Measurements from ENCODE around the gene DPM3. TPM values are rescaled to one million over a fixed set of nuclear protein-coding genes. Genes with fewer than 3 reads are reported as not detected.

The DPM3 gene
- total and polyA plus RNA-seq, 9 of the 15 experiments (the other 6 are each of a cell fraction or from before 2014, with no cell fraction given) = 3.7 to 120 (median 36.4) TPM

GRCh38 chr1:155127105-155127966 lies 13.0 kb downstream of the DPM3 start, which contains the start of gene EFNA1:
EFNA1 (plus strand) TSS chr1:155127876; CDS start chr1:155127978, 102 bp downstream.
- ATAC-seq (peak; percentile 86), DNase-seq (ENCODE audit: extremely low read depth in 1 of 4, low spot score in 3 of 4) (peak; percentile 65 to 78 (median 77)), FAIRE-seq (peak; percentile 51)
- H3K79me2 ChIP-seq (ENCODE audit: control insufficient read depth, insufficient read depth, low read length) = peaks cover 2% of the 10 kb centered on the region; the same call in 1 of the 3 replicates
- in situ Hi-C loops (cut with MboI) = no loop called here
- CTCF ChIA-PET (ENCODE audit: low intra/inter-chr PET ratio) = no interaction called here
- no peaks in the 10 kb centered on the region for H3K9me3 ChIP-seq (replicated peaks; ENCODE audit: control insufficient read depth, insufficient read depth, low read depth, low read length)
- peaks cover 40 to 57% of the 10 kb centered on the region in 2 experiments for H3K4me1 ChIP-seq (replicated peaks in 1 of 2; ENCODE audit: control insufficient read depth in 2 of 2, insufficient read depth in 2 of 2, low read length in 2 of 2)
- H3K36me3 ChIP-seq (ENCODE audit: control insufficient read depth, insufficient read depth, low read length) = 0 out of 3 replicates have a peak, but pooled peaks cover 5% of the 10 kb centered on the region
- H3K27ac ChIP-seq (ENCODE audit: extremely low read depth, low read depth, low read length) = peak within 1 kb of the TSS; percentile 34; the same call in 1 of the 3 replicates
- intact Hi-C loops (cut with micrococcal nuclease) = no loop called here
- no peaks in the 10 kb centered on the region for H4K20me1 ChIP-seq (replicated peaks; ENCODE audit: control insufficient read depth, insufficient read depth, low read length)
- H3K4me3 ChIP-seq = peak within 1 kb of the TSS; percentile 40
- no peaks in the 10 kb centered on the region for H3K27me3 ChIP-seq (ENCODE audit: control insufficient read depth in 2 of 2, insufficient read depth in 2 of 2, low read length in 2 of 2)
- peak within 1 kb of the TSS; percentile 91 for H2AFZ ChIP-seq (ENCODE audit: low read depth, low read length)
- POLR2A ChIA-PET = interaction anchor here (1.5 kb wide), 1 partner anchor 10 kb away, joined by 5 read pairs; no protein-coding TSS in a partner anchor
- peak within 1 kb of the TSS; percentile 80 for H3K4me2 ChIP-seq (ENCODE audit: insufficient read depth, low read length)
- peak within 1 kb of the TSS; percentile 64 to 94 for H3K9ac ChIP-seq (ENCODE audit: insufficient read depth in 1 of 2, low read depth in 2 of 2, low read length in 2 of 2)
- WGBS (ENCODE audit: insufficient coverage, low coverage, missing lambda C conversion rate) = 3% methylated on average over 50 of the region's 76 CpGs
- H3K9me1 ChIP-seq (ENCODE audit: control insufficient read depth, insufficient read depth, low read length) = no peaks in the 10 kb centered on the region
- no TSS peak for BruUV-seq (replicated peaks)
- TF ChIP-seq SMARCE1 (IDR thresholded peaks at IDR 0.05) (peak; percentile 22; the same call in 1 of the 2 replicates), SAFB (IDR thresholded peaks at IDR 0.05; ENCODE audit: borderline replicate concordance, low read depth, low read length) (peak; percentile 75; the same call in 1 of the 2 replicates), MYC (IDR thresholded peaks at IDR 0.05; ENCODE audit: low read depth, low read length) (0 out of 2 replicates have a peak, but pooled peaks have one; percentile 27), MYC (CRISPR knock-in tag; IDR thresholded peaks at IDR 0.05; ENCODE audit: borderline replicate concordance, low read depth) (no peak), ZNF778 (CRISPR knock-in tag; IDR thresholded peaks at IDR 0.05) (no peak), NELFE (IDR thresholded peaks at IDR 0.05; ENCODE audit: insufficient read depth, insufficient read length) (no peak), MAZ (CRISPR knock-in tag; conservative IDR thresholded peaks at IDR 0.05 in 1 of 2, IDR thresholded peaks at IDR 0.05 in 1 of 2) (no peak; a peak in 1 of 4 replicates), MXI1 (IDR thresholded peaks at IDR 0.05; ENCODE audit: low read depth, low read length) (no peak), CCNT2 (IDR thresholded peaks at IDR 0.05; ENCODE audit: borderline replicate concordance, extremely low read depth, insufficient read length, low read depth, low read length) (peak; percentile 7), NCOA4 (IDR thresholded peaks at IDR 0.05; ENCODE audit: partially characterized antibody) (no peak)
- TF ChIP-seq, protein P1, sequence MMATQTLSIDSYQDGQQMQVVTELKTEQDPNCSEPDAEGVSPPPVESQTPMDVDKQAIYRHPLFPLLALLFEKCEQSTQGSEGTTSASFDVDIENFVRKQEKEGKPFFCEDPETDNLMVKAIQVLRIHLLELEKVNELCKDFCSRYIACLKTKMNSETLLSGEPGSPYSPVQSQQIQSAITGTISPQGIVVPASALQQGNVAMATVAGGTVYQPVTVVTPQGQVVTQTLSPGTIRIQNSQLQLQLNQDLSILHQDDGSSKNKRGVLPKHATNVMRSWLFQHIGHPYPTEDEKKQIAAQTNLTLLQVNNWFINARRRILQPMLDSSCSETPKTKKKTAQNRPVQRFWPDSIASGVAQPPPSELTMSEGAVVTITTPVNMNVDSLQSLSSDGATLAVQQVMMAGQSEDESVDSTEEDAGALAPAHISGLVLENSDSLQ (IDR thresholded peaks at IDR 0.05) = peak; percentile 59
- TF ChIP-seq, protein P2, sequence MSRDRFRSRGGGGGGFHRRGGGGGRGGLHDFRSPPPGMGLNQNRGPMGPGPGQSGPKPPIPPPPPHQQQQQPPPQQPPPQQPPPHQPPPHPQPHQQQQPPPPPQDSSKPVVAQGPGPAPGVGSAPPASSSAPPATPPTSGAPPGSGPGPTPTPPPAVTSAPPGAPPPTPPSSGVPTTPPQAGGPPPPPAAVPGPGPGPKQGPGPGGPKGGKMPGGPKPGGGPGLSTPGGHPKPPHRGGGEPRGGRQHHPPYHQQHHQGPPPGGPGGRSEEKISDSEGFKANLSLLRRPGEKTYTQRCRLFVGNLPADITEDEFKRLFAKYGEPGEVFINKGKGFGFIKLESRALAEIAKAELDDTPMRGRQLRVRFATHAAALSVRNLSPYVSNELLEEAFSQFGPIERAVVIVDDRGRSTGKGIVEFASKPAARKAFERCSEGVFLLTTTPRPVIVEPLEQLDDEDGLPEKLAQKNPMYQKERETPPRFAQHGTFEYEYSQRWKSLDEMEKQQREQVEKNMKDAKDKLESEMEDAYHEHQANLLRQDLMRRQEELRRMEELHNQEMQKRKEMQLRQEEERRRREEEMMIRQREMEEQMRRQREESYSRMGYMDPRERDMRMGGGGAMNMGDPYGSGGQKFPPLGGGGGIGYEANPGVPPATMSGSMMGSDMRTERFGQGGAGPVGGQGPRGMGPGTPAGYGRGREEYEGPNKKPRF (IDR thresholded peaks at IDR 0.05; ENCODE audit: low read depth, low read length) = no peak
- TF ChIP-seq, protein P3, sequence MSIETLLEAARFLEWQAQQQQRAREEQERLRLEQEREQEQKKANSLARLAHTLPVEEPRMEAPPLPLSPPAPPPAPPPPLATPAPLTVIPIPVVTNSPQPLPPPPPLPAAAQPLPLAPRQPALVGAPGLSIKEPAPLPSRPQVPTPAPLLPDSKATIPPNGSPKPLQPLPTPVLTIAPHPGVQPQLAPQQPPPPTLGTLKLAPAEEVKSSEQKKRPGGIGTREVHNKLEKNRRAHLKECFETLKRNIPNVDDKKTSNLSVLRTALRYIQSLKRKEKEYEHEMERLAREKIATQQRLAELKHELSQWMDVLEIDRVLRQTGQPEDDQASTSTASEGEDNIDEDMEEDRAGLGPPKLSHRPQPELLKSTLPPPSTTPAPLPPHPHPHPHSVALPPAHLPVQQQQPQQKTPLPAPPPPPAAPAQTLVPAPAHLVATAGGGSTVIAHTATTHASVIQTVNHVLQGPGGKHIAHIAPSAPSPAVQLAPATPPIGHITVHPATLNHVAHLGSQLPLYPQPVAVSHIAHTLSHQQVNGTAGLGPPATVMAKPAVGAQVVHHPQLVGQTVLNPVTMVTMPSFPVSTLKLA (conservative IDR thresholded peaks at IDR 0.05) = peak in 1 of 2 experiments; percentile 74; a peak in 3 of 4 replicates

All from K562 (cell line).